ENCODE measurements around the gene GRAMD2B. TPM values are rescaled to one million over a fixed set of nuclear protein-coding genes. Genes with fewer than 3 reads are reported as not detected.

The GRAMD2B gene
- total RNA-seq, 3 donors from 2014 or later, result 44.8 to 83.3 (median 55.6) TPM

- Histone ChIP-seq H3K9me3 (no peaks in the 10 kb centered on the region), H3K4me1 (ENCODE audit: low read depth) (peaks cover 7% of the 10 kb centered on the region), H3K4me3 (no peak overlapping the region), H3K36me3 (ENCODE audit: low read depth) (no peaks in the 10 kb centered on the region)
- no peak for DNase-seq
- TF ChIP-seq, protein P1, sequence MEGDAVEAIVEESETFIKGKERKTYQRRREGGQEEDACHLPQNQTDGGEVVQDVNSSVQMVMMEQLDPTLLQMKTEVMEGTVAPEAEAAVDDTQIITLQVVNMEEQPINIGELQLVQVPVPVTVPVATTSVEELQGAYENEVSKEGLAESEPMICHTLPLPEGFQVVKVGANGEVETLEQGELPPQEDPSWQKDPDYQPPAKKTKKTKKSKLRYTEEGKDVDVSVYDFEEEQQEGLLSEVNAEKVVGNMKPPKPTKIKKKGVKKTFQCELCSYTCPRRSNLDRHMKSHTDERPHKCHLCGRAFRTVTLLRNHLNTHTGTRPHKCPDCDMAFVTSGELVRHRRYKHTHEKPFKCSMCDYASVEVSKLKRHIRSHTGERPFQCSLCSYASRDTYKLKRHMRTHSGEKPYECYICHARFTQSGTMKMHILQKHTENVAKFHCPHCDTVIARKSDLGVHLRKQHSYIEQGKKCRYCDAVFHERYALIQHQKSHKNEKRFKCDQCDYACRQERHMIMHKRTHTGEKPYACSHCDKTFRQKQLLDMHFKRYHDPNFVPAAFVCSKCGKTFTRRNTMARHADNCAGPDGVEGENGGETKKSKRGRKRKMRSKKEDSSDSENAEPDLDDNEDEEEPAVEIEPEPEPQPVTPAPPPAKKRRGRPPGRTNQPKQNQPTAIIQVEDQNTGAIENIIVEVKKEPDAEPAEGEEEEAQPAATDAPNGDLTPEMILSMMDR (IDR thresholded peaks at IDR 0.05), result no peak
- no peak for ATAC-seq
- intact Hi-C loops (cut with DNase I, micrococcal nuclease), result no loop called here
These were observed 103.3 kb downstream of the GRAMD2B start for GRCh38 chr5:126526493-126526892.

DNA sequence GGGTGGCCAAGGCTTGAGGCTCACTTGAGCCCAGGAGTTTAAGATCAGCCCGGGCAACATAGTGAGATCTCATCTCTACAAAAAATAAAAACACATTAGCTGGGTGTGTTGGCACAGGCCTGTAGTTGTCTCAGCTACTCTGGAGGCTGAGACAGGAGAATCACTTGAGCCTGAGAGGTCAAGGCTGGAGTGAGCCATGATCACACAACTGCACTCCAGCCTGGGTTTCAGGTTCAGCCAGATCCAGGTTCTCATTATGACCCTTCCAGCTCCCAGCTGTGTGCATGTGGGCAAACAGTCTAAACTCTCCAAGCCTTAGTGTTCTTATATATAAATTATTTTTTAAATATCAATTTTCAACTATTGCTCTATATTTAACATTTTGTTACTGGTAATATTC, 103.9 kb downstream of the GRAMD2B start:
- DNase-seq, result no peak
- TF ChIP-seq, protein P1 (IDR thresholded peaks at IDR 0.05), result no peak
- intact Hi-C loops (cut with DNase I, micrococcal nuclease), result no loop called here

DNA sequence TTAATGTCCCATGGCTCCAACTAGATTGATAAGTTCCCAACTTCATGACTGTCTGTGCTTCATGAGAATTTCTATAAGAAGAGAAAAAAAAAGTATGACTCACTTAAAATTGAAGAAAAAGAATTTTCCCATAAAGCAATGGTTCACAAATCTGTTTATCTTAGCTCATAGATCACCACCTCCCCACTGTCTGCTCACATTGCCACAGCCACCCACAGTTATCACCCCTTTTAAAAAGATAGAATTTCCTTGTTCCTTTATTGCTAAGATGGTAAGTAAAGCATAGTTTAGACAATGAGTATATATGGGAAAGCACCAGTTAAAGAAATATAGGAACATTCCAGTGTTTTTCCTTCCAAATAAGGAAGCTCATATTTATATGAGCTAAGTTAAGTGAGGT, 104.7 kb downstream of the GRAMD2B start:
- no peak overlapping the region for H3K4me3 ChIP-seq
- no peak for DNase-seq
- no peaks in the 10 kb centered on the region for H3K9me3 ChIP-seq
- no peaks in the 10 kb centered on the region for H3K36me3 ChIP-seq (ENCODE audit: low read depth)
- ATAC-seq, result peak; percentile 93
- TF ChIP-seq, protein P1 (IDR thresholded peaks at IDR 0.05), result no peak
- intact Hi-C loops (cut with DNase I, micrococcal nuclease), result no loop called here
- peaks cover 7% of the 10 kb centered on the region for H3K4me1 ChIP-seq (ENCODE audit: low read depth)

More for the DNA sequence above, 103.9 kb downstream of the GRAMD2B start:
- H3K4me1 ChIP-seq (ENCODE audit: low read depth), result peaks cover 7% of the 10 kb centered on the region
- H3K4me3 ChIP-seq, result no peak overlapping the region
- no peak for ATAC-seq
- no peaks in the 10 kb centered on the region for H3K9me3 ChIP-seq
- H3K36me3 ChIP-seq (ENCODE audit: low read depth), result no peaks in the 10 kb centered on the region

- TF ChIP-seq, protein P1 (IDR thresholded peaks at IDR 0.05), result no peak
- no peak overlapping the region for H3K4me3 ChIP-seq
- no peaks in the 10 kb centered on the region for H3K4me1 ChIP-seq (ENCODE audit: low read depth)
- ATAC-seq (peak; percentile 57), DNase-seq (no peak)
- no peaks in the 10 kb centered on the region for H3K36me3 ChIP-seq (ENCODE audit: low read depth)
- intact Hi-C loops (cut with DNase I, micrococcal nuclease), result no loop called here
- H3K9me3 ChIP-seq, result no peaks in the 10 kb centered on the region
These were observed 108.4 kb downstream of the GRAMD2B start for GRCh38 chr5:126531543-126532120.

DNA sequence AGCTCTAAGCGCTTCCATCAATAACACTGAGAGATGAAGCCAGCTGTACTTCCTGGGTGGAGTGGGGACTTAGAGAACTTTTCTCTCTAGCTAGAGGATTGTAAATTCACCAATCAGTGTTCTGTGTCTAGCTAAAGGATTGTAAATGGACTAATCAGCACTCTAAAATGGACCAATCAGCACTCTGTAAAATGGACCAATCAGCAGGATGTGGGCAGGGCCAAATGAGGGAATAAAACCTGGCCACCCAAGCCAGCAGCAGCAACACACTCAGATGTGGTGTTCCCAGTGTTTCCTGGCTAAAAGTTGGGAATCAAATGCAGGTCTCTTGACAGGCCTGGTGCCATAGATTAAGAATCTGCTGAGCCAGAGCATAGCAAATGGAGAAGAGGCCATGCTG, 111.3 kb downstream of the GRAMD2B start:
- no peak for ATAC-seq

More for the DNA sequence above, 111.3 kb downstream of the GRAMD2B start:
- no peaks in the 10 kb centered on the region for H3K9me3 ChIP-seq
- no peaks in the 10 kb centered on the region for H3K36me3 ChIP-seq (ENCODE audit: low read depth)
- TF ChIP-seq, protein P1 (IDR thresholded peaks at IDR 0.05), result no peak
- H3K4me1 ChIP-seq (ENCODE audit: low read depth), result no peaks in the 10 kb centered on the region
- no peak overlapping the region for H3K4me3 ChIP-seq
- intact Hi-C loops (cut with DNase I, micrococcal nuclease), result no loop called here
- DNase-seq, result no peak

Data from mucosa of descending colon (tissue), 3 donors.